OCI-LY7 (cell line): ENCODE measurements around the gene CBY2.
"Not testable (repeated sequence)": the region's sequence is repeated elsewhere in the genome, so short reads cannot be mapped to it uniquely, and the experiment has no call there.

Source experiments
- EZH2phosphoT487 ChIP-seq: fragments of 200-600 bp; sonication (generic); IDR thresholded peaks from 2 replicates; pipeline ENCODE4 v1.6.1; 2018; ENCODE audit warnings: low read depth, borderline replicate concordance, mild to moderate bottlenecking, mixed run types, antibody characterized with exemption, low read length, moderate library complexity, mixed read lengths
- TF ChIP-seq, protein P1 (sequence below): fragments of 200-600 bp; sonication (generic); conservative IDR thresholded peaks from 2 replicates; pipeline ENCODE4 v1.5.1; 2014; ENCODE audit warnings: mild to moderate bottlenecking, antibody characterized with exemption, low read length, moderate library complexity, mixed read lengths

DNA sequence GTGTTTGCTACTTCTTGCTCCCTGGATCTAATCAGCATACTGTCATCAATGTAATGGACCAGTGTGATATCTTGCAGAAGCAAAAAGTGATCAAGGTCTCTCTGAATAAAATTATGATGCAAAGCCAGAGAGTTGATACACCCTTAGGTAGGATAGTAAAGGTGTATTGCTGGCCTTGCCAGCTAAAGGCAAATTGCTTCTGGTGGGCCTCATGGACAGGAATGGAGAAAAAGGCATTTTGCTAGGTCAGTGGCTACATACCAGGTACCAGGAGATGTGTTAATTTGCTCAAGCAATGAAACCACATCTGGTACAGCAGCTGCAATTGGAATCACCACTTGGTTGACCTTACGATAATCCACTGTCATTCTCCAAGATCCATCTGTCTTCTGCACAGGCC lies 54.4 kb downstream of the CBY2 start:
- TF ChIP-seq, protein P1, sequence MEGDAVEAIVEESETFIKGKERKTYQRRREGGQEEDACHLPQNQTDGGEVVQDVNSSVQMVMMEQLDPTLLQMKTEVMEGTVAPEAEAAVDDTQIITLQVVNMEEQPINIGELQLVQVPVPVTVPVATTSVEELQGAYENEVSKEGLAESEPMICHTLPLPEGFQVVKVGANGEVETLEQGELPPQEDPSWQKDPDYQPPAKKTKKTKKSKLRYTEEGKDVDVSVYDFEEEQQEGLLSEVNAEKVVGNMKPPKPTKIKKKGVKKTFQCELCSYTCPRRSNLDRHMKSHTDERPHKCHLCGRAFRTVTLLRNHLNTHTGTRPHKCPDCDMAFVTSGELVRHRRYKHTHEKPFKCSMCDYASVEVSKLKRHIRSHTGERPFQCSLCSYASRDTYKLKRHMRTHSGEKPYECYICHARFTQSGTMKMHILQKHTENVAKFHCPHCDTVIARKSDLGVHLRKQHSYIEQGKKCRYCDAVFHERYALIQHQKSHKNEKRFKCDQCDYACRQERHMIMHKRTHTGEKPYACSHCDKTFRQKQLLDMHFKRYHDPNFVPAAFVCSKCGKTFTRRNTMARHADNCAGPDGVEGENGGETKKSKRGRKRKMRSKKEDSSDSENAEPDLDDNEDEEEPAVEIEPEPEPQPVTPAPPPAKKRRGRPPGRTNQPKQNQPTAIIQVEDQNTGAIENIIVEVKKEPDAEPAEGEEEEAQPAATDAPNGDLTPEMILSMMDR: not testable (repeated sequence)
- TF ChIP-seq EZH2phosphoT487: not testable (repeated sequence)
